HCT116 (cell line): Measurements from ENCODE around the gene NMUR1. TPM values are rescaled to one million over a fixed set of nuclear protein-coding genes. Genes with fewer than 3 reads are reported as not detected.

Experiments
- ATAC-seq: fragments of 200-7000 bp; cut with Tn5 transposase; 2 replicates; pipeline ENCODE4 v1.9.1; 2020; ENCODE audit warnings: mild to moderate bottlenecking, moderate library complexity
- BruUV-seq: library from RNA; stranded (reverse); fragments of 400-500 nt; replicated peaks from 2 replicates; lab custom pipeline; 2021; lab: Mats Ljungman, UMichigan
- CTCF ChIA-PET: fragments of 300-600 bp; sonication (Branson Sonifier 250); formaldehyde crosslinking; loops from one replicate; lab custom pipeline; 2021; ENCODE audit warnings: antibody characterized with exemption; lab: Charles Lee
- POLR2A ChIA-PET: fragments of 300-600, 350-600 bp; sonication (Branson Sonifier 250); formaldehyde crosslinking; loops from one replicate; lab custom pipeline; 2021; ENCODE audit warnings: antibody characterized with exemption; lab: Charles Lee
- RAD21 ChIA-PET, 2 experiments: fragments of 300-600 bp; sonication (Branson Sonifier 250); formaldehyde crosslinking; loops; one replicate each; lab custom pipeline; 2023; ENCODE audit warnings: low total read pairs in 2 of 2; ENCODE audit not compliant: uncharacterized antibody in 2 of 2, unreplicated experiment in 2 of 2, low non-redundant PET in 1 of 2; lab: Charles Lee
- DNase-seq: peaks from one replicate; pipeline ENCODE4 v3.0.0-alpha.2; 2010; ENCODE audit warnings: low read depth, low spot score
- H2AFZ ChIP-seq: fragments of 200-600 bp; shearing (Covaris generic), sonication (generic); 2 replicates; pipeline ENCODE4 v1.6.1; 2017; ENCODE audit warnings: low read depth, mixed run types, mixed read lengths, antibody characterized with exemption, low read length; ENCODE audit not compliant: poor library complexity, severe bottlenecking
- H3K27ac ChIP-seq: 2 replicates; pipeline ENCODE4 v1.5.1; 2012; ENCODE audit warnings: low read depth, low read length
- H3K27me3 ChIP-seq: fragments of 200-600 bp; sonication (generic); 2 replicates; pipeline ENCODE4 v1.6.1; 2016; ENCODE audit warnings: mixed run types, low read length, mixed read lengths; ENCODE audit not compliant: insufficient read depth
- H3K36me3 ChIP-seq, 2 experiments: fragments of 200-500 bp in 1 of 2; fragments of 200-600 bp in 1 of 2; sonication (Bioruptor generic) in 1 of 2; sonication (generic) in 1 of 2; 2 replicates each; pipeline versions ENCODE4 v1.5.1 to v1.6.1; 2014 to 2016; ENCODE audit warnings: low read length in 2 of 2, inconsistent platforms in 1 of 2, mixed read lengths in 1 of 2, mixed run types in 1 of 2; ENCODE audit not compliant: insufficient read depth in 2 of 2, control insufficient read depth in 1 of 2
- H3K4me1 ChIP-seq, 2 experiments: fragments of 200-600 bp in 1 of 2; sonication (generic) in 1 of 2; 2 replicates each; pipeline versions ENCODE4 v1.5.1 to v1.6.1; 2012 to 2017; ENCODE audit warnings: low read length in 2 of 2, inconsistent platforms in 1 of 2, mild to moderate bottlenecking in 1 of 2, mixed read lengths in 1 of 2, mixed run types in 1 of 2, moderate library complexity in 1 of 2; ENCODE audit not compliant: insufficient read depth in 2 of 2, control insufficient read depth in 1 of 2
- H3K4me2 ChIP-seq: fragments of 200-600 bp; sonication (generic); 2 replicates; pipeline ENCODE4 v1.6.1; 2017; ENCODE audit warnings: mixed run types, low read length, mixed read lengths
- H3K4me3 ChIP-seq, 2 experiments: fragments of 200-600 bp in 1 of 2; sonication (generic) in 1 of 2; replicated peaks in 1 of 2; 2 replicates each; pipeline ENCODE4 v1.5.1; 2011 to 2016; ENCODE audit warnings: low read length in 2 of 2, control low read depth in 1 of 2, low read depth in 1 of 2, mild to moderate bottlenecking in 1 of 2, mixed read lengths in 1 of 2, mixed run types in 1 of 2
- H3K79me2 ChIP-seq: fragments of 200-600 bp; sonication (generic); 2 replicates; pipeline ENCODE4 v1.6.1; 2017; ENCODE audit warnings: mild to moderate bottlenecking, mixed run types, low read length, moderate library complexity, mixed read lengths; ENCODE audit not compliant: insufficient read depth
- H3K9ac ChIP-seq: fragments of 200-600 bp; sonication (generic); 2 replicates; pipeline ENCODE4 v1.6.1; 2016; ENCODE audit warnings: low read length, mixed read lengths
- H3K9me2 ChIP-seq: fragments of 200-600 bp; sonication (generic), shearing (Covaris generic); 2 replicates; pipeline ENCODE4 v1.6.1; 2017; ENCODE audit warnings: mixed run types, mild to moderate bottlenecking, moderate library complexity; ENCODE audit not compliant: insufficient read depth
- H3K9me3 ChIP-seq, 2 experiments: fragments of 200-500 bp in 1 of 2; fragments of 200-600 bp in 1 of 2; sonication (Bioruptor generic) in 1 of 2; sonication (generic) in 1 of 2; 2 replicates each; pipeline ENCODE4 v1.6.1; 2014 to 2017; ENCODE audit warnings: low read length in 2 of 2, mixed read lengths in 2 of 2, inconsistent platforms in 1 of 2, low read depth in 1 of 2, mild to moderate bottlenecking in 1 of 2, mixed run types in 1 of 2, moderate library complexity in 1 of 2; ENCODE audit not compliant: control insufficient read depth in 1 of 2, insufficient read depth in 1 of 2
- H4K20me1 ChIP-seq: fragments of 200-600 bp; sonication (generic), shearing (Covaris generic); 2 replicates; pipeline ENCODE4 v1.6.1; 2017; ENCODE audit warnings: mixed run types, mild to moderate bottlenecking, moderate library complexity; ENCODE audit not compliant: insufficient read depth
- ATF3 ChIP-seq: IDR thresholded peaks from 2 replicates; pipeline ENCODE4 v1.6.1; 2012
- CBX3 ChIP-seq: IDR thresholded peaks from 2 replicates; pipeline ENCODE4 v1.6.1; 2012; ENCODE audit warnings: low read depth
- CEBPB ChIP-seq: IDR thresholded peaks from 2 replicates; pipeline ENCODE4 v1.6.1; 2012; ENCODE audit warnings: low read depth
- CTCF ChIP-seq, 3 experiments: fragments of 200-600 bp in 1 of 3; sonication (generic) in 1 of 3; IDR thresholded peaks in 2 of 3; conservative IDR thresholded peaks in 1 of 3; 2 replicates each; pipeline ENCODE4 v1.5.1; 2012 to 2017; ENCODE audit warnings: low read depth in 2 of 3, low read length in 2 of 3, antibody characterized with exemption in 1 of 3, borderline replicate concordance in 1 of 3, control low read depth in 1 of 3, mild to moderate bottlenecking in 1 of 3, mixed read lengths in 1 of 3, mixed run types in 1 of 3, moderate library complexity in 1 of 3; ENCODE audit not compliant: insufficient read depth in 1 of 3
- EGR1 ChIP-seq: IDR thresholded peaks from 2 replicates; pipeline ENCODE4 v1.6.1; 2012; ENCODE audit warnings: low read depth
- EZH2phosphoT487 ChIP-seq: fragments of 200-600 bp; IDR thresholded peaks from 2 replicates; pipeline ENCODE4 v1.6.1; 2018; ENCODE audit warnings: antibody characterized with exemption, borderline replicate concordance
- JUND ChIP-seq: IDR thresholded peaks from 2 replicates; pipeline ENCODE4 v1.6.1; 2012
- POLR2A ChIP-seq: IDR thresholded peaks from 2 replicates; pipeline ENCODE4 v1.7.0; 2011; ENCODE audit warnings: borderline replicate concordance; ENCODE audit not compliant: insufficient read depth, insufficient read length; ENCODE audit errors: extremely low read depth
- POLR2AphosphoS5 ChIP-seq: IDR thresholded peaks from 2 replicates; pipeline ENCODE4 v1.6.1; 2011; ENCODE audit warnings: mild to moderate bottlenecking, low read depth, low read length, moderate library complexity
- RAD21 ChIP-seq: IDR thresholded peaks from 2 replicates; pipeline ENCODE4 v1.6.1; 2012; ENCODE audit warnings: low read depth, mild to moderate bottlenecking
- REST ChIP-seq: IDR thresholded peaks from 2 replicates; pipeline ENCODE4 v1.6.1; 2012; ENCODE audit warnings: low read depth
- SIN3A ChIP-seq: IDR thresholded peaks from 2 replicates; pipeline ENCODE4 v1.6.1; 2012; ENCODE audit warnings: low read depth
- SP1 ChIP-seq: IDR thresholded peaks from 2 replicates; pipeline ENCODE4 v1.6.1; 2012; ENCODE audit warnings: low read depth
- SRF ChIP-seq: IDR thresholded peaks from 2 replicates; pipeline ENCODE4 v1.6.1; 2012; ENCODE audit warnings: low read depth
- ZFX ChIP-seq: fragments of 450-650 bp; IDR thresholded peaks from 2 replicates; pipeline ENCODE4 v1.6.1; 2017
- intact Hi-C: fragments of 100-400 bp; cut with micrococcal nuclease; formaldehyde crosslinking; loops from 2 replicates; pipeline ENCODE4 v1.10.0; 2022
- total RNA-seq: library from RNA; stranded (reverse); gene quantifications from one replicate; pipeline ENCODE4 v1.2.1, GENCODE V29; 2021; ENCODE audit not compliant: unreplicated experiment

The NMUR1 gene
- total RNA-seq, 1 experiment from 2014 or later, result not detected

GRCh38 chr2:231575612-231576256 is 45.5 kb upstream of the NMUR1 start:
- no peak overlapping the region for H2AFZ ChIP-seq
- ATAC-seq (no peak), DNase-seq (no peak)
- no peak overlapping the region for H3K4me2 ChIP-seq
- no peak overlapping the region for H3K9ac ChIP-seq
- no peaks in the 10 kb centered on the region for H3K9me2 ChIP-seq
- H3K4me1 ChIP-seq, result no peaks in the 10 kb centered on the region
- H3K4me3 ChIP-seq, result no peak overlapping the region
- H3K79me2 ChIP-seq, result no peaks in the 10 kb centered on the region
- no peaks in the 10 kb centered on the region for H4K20me1 ChIP-seq
- no TSS peak for BruUV-seq
- no peak overlapping the region for H3K27ac ChIP-seq
- CTCF ChIA-PET, result no interaction called here
- H3K36me3 ChIP-seq, result no peaks in the 10 kb centered on the region
- RAD21 ChIA-PET, result no interaction called here
- POLR2A ChIA-PET, result no interaction called here
- H3K9me3 ChIP-seq, result no peaks in the 10 kb centered on the region
- no peaks in the 10 kb centered on the region for H3K27me3 ChIP-seq
- TF ChIP-seq CTCF (IDR thresholded peaks at IDR 0.05 in 2 of 3, conservative IDR thresholded peaks at IDR 0.05 in 1 of 3; ENCODE audit: borderline replicate concordance in 1 of 3, insufficient read depth in 1 of 3, low read depth in 2 of 3, low read length in 2 of 3) (no peak), EGR1 (no peak), SRF (no peak), RAD21 (no peak), ATF3 (no peak), CEBPB (no peak), JUND (no peak), POLR2AphosphoS5 (no peak), REST (no peak), SP1 (no peak), SIN3A (no peak), ZFX (no peak), CBX3 (no peak), POLR2A (no peak), EZH2phosphoT487 (no peak)
- intact Hi-C loops, result no loop called here
